ENCODE results near the gene PRKN.

DNA sequence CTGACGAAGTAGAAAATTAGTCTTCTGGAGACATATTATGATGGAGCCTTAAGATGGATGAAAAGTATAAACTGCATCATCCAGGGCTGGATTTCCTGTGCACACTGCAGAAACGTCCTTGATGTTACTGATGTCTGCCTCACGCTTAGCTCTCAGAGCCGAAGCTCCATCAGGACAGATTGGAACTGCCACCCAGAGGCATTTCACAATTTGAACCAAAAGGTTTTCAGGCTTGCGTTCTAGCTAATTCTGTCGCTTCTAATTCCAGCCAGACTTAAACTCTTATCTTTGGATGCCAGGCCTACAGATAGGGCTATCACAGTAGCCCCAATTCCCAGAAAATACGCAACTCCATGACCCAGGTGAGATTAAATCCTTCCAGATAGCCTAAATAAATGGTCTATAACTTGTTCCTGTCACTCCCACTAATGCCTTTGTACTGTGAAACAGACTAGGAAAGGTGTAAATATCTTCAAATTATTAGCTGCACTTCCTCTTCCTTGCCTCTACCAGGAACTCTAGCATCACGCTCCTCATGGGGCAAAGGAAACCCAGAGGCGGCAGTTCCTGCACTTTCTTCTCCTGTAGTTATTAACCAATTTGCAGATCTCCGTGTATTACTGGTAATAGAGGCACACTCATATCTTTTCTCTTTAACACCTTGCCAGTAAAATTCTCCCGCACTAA lies 634.6 kb downstream of the PRKN start:
- TF ChIP-seq, protein P1, sequence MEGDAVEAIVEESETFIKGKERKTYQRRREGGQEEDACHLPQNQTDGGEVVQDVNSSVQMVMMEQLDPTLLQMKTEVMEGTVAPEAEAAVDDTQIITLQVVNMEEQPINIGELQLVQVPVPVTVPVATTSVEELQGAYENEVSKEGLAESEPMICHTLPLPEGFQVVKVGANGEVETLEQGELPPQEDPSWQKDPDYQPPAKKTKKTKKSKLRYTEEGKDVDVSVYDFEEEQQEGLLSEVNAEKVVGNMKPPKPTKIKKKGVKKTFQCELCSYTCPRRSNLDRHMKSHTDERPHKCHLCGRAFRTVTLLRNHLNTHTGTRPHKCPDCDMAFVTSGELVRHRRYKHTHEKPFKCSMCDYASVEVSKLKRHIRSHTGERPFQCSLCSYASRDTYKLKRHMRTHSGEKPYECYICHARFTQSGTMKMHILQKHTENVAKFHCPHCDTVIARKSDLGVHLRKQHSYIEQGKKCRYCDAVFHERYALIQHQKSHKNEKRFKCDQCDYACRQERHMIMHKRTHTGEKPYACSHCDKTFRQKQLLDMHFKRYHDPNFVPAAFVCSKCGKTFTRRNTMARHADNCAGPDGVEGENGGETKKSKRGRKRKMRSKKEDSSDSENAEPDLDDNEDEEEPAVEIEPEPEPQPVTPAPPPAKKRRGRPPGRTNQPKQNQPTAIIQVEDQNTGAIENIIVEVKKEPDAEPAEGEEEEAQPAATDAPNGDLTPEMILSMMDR (IDR thresholded peaks at IDR 0.05): no peak
- no peak for TF ChIP-seq POLR2AphosphoS5 (IDR thresholded peaks at IDR 0.05; ENCODE audit: insufficient read depth in 1 of 2, low read depth in 1 of 2)
